Measurements from ENCODE around the gene NCOA4.
A peak's percentile ranks its signal among the peaks of the same experiment; 100 is the strongest.
"Not testable (repeated sequence)": the region's sequence is repeated elsewhere in the genome, so short reads cannot be mapped to it uniquely, and the experiment has no call there.

The NCOA4 gene

GRCh38 chr10:46030091-46030937, at the start of gene NCOA4:
TSS of gene NCOA4 (minus strand) at chr10:46030623. CDS start at chr10:46016680, 13,943 bp downstream.
- DNase-seq, result peak; percentile 91

GRCh38 chr10:46079831-46080585, 49.6 kb upstream of the NCOA4 start:
- no peak for DNase-seq

GRCh38 chr10:46077731-46078413, 47.4 kb upstream of the NCOA4 start:
- no peak for DNase-seq

- DNase-seq, result no peak
Measured at GRCh38 chr10:46077141-46077554, 46.7 kb upstream of the NCOA4 start.

GRCh38 chr10:46075869-46076268, 45.4 kb upstream of the NCOA4 start:
- no peak for DNase-seq

- DNase-seq, result no peak
Measured at GRCh38 chr10:46074196-46074946, 43.9 kb upstream of the NCOA4 start.

- DNase-seq, result no peak
Measured at GRCh38 chr10:46073564-46073963, 43.1 kb upstream of the NCOA4 start.

GRCh38 chr10:46070749-46071148, 40.3 kb upstream of the NCOA4 start:
- no peak for DNase-seq

GRCh38 chr10:46069771-46070463, 39.5 kb upstream of the NCOA4 start:
- DNase-seq, result no peak

GRCh38 chr10:46068905-46069304, 38.5 kb upstream of the NCOA4 start:
- no peak for DNase-seq

GRCh38 chr10:46068117-46068516, 37.7 kb upstream of the NCOA4 start:
- no peak for DNase-seq

GRCh38 chr10:46064269-46064817, 33.9 kb upstream of the NCOA4 start:
- no peak for DNase-seq

GRCh38 chr10:46062723-46063428, 32.5 kb upstream of the NCOA4 start:
- no peak for DNase-seq

GRCh38 chr10:46060706-46061105, 30.3 kb upstream of the NCOA4 start:
- no peak for DNase-seq

- not testable (repeated sequence) for DNase-seq
Measured at GRCh38 chr10:46057927-46058326, 27.5 kb upstream of the NCOA4 start.

GRCh38 chr10:46057038-46057437, 26.6 kb upstream of the NCOA4 start:
- DNase-seq, result no peak

GRCh38 chr10:46055771-46056170, 25.3 kb upstream of the NCOA4 start:
- no peak for DNase-seq

GRCh38 chr10:46053534-46054434, 23.4 kb upstream of the NCOA4 start:
- DNase-seq, result no peak

GRCh38 chr10:46052791-46053375, 22.5 kb upstream of the NCOA4 start:
- DNase-seq, result no peak

Measured in NCI-H1092 treated with DMSO at 0.1 percent for 48 hours (cell line).